ENCODE measurements around the gene MMADHC.
A peak's percentile ranks its signal among the peaks of the same experiment; 100 is the strongest.

Gene MMADHC

GRCh38 chr2:149544692-149545091 lies 42.9 kb downstream of the MMADHC start:
- DNase-seq = peak; percentile 32

DNA sequence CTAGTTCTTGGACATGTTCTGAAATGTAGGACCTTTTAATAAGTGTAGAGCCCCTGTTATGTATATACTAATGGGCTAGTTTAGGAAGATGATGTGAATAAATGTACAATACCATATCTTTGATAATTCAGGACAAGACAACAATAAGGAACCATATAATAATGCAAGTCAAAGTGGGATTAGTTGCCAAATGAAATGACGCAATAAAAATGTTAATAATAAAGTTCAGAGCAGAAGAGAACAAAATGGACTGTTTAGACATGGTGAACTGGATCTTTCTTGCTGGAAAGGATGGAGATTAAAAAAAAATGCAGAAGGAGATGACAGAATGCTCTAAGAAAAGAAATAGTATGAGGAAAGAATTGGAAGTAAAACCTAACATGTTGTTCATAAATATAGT lies 43.7 kb downstream of the MMADHC start:
- no peak for DNase-seq

- DNase-seq = no peak
Observed at GRCh38 chr2:149540138-149540537, 47.4 kb downstream of the MMADHC start.

DNA sequence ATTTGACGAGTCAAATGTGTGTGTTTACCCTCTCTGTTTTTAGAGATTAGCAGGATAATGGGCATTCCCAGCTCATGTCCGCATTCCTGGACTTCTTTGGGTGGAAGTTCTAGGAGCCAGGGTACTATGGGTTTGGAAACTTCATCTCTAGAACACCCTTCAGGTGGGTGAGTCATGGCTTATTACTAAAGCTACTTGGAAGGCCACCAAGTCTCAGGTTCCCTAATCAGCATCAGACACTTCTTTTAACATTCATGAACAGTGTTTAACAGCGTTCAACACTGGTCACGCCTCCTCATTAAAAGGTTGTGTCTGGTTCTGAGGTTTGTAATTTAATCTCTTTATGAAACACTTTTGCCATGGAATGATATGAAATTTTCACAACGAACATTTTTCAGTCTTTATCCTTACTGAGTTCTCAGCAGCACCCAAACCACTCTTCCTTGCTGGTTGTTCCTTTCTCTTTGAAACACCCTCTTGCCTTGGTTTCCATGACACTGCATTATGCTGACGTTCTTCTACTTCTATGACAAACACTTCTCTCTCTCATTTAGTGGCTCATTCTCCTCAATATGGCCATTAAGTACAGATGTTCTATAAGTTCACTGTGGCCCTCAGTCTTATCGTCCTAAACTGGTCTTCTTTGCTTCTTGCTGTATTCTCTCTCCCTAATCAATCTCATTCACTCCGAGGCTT lies 49.3 kb downstream of the MMADHC start:
- DNase-seq = no peak

DNA sequence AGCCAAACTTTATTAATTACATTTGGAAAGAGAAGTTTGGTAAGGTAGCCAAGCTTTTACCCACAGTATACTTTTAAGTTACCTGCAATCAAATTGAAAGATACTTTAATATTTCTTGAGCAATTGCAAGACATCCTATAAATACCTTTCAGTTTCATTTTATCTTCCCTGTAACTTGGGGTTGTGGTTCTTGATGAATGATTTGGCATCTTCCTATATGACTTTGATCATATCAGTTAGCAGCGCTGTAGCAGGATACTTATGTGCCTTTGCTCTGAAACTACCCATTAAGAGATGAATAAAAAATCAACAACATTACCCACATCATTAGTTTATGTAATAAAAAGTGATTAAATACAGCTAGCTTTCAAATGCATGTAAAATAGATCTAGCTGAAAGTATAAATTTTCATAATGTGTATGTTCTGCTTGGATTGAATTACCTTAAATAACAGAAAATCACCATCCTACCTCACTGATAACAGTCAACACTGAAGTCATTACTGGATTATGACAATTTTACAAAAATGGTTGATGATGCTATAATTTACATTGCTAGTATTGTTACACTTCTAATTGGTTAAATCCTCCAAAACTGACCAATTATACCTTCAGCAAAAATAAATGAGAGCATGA lies 50.4 kb downstream of the MMADHC start:
- peak; percentile 9 for DNase-seq

DNA sequence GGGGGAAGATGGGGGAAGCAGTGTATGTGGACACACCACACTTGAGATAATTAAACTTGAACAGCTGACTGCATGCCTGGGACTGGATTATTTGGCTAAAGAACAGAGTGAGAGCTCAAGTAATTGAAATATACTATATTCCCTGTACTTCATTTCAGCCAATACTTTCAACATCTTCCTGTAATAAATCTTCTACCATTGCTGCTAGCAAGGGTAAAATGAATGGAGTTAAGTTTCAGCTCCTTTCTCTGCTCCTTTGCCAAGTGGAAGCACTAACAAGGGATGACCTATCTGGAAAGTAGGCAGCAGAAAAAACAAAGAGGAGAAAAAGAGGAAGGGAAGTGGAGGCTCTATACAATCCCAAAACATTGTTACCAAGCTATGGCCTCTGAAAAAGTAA lies 50.9 kb downstream of the MMADHC start:
- DNase-seq = no peak

DNA sequence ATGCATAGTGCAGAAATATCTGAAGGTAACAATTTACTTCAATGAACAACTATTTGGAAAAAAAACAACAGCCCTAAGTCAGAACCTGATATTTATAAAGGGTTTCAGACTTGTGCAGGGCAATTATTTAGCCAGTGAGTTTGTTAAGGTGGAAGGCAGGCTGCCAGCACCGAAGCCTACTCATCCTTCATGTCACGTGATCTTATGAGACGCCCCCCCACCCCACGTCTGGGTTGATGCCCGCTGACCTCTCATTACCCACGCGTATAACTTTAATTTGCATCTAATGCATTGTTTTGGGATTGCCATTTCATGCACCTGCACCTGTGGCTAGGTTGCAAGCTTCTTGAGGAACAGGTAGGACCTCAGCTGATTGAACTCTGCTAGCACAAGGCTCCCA lies 52.9 kb downstream of the MMADHC start:
- DNase-seq = no peak

- no peak for DNase-seq
Observed at GRCh38 chr2:149528983-149529382, 58.6 kb downstream of the MMADHC start.

DNA sequence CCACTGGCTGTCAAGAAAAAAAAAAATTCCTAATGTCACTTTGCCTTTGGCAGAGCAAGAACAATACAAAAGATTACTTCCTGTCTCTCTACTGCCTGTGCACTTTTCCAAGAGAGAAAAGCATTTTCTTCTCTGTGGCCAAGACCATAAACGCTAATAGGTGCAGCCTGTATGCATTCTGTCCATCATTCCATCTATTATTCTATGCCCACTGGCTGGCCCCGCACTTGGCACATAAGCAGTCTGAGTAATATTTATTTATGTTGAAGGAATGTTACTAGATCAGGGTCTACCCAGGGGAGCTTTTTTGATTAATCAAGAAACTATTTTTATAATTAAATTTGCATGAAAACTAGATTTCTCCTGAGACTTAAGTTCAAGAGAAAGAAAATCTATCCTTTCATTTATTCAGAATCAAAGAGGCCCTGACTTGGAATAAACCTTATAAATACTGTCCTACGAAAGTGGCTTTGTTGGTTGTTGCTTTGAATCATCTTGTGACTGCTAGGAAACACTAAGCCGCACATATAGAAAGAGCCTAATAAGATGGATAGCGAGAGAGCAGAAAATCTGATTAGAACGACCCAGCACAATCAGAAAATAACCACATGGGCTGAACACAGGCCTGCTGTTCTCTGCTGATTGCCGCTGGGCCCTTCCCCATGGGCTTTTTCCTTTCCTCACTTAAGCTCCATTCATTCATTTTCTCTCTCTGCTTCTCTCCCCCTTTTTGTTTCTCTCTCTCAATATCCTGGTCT lies 59.4 kb downstream of the MMADHC start:
- no peak for DNase-seq

DNA sequence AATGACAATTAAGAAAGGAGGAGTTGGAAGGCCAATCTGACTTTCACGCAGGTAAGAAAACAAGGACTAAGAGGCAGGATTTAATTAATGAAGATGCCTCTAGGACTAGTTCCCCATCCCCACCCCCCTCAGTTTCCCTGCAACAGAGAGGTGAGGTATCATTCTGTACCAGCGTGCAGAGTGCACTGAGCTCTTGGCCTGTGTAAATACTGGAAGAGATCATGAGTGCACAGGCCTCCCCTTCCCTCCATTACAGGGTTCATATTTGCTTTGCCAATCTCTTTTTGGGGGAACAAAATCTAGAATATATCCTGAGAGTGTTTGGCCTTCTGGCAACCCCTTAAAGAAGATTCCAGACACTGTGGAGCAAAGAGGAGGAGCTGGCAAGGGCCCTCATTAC lies 60.9 kb downstream of the MMADHC start:
- DNase-seq = no peak

GRCh38 chr2:149525323-149525722 lies 62.3 kb downstream of the MMADHC start:
- no peak for DNase-seq

Measured in CD4-positive, alpha-beta T cell treated with Interleukin-10 for 1 hour (primary cell).